C4-2B (cell line): Measurements from ENCODE around the gene RAB11FIP4.

Experiments
- ZFX ChIP-seq: fragments of 450-650 bp; IDR thresholded peaks from 2 replicates; pipeline ENCODE4 v1.6.1; 2017
- TF ChIP-seq, protein P1 (sequence below): fragments of 450-650 bp; conservative IDR thresholded peaks from 2 replicates; pipeline ENCODE4 v1.5.1; 2017; ENCODE audit warnings: mild to moderate bottlenecking

DNA sequence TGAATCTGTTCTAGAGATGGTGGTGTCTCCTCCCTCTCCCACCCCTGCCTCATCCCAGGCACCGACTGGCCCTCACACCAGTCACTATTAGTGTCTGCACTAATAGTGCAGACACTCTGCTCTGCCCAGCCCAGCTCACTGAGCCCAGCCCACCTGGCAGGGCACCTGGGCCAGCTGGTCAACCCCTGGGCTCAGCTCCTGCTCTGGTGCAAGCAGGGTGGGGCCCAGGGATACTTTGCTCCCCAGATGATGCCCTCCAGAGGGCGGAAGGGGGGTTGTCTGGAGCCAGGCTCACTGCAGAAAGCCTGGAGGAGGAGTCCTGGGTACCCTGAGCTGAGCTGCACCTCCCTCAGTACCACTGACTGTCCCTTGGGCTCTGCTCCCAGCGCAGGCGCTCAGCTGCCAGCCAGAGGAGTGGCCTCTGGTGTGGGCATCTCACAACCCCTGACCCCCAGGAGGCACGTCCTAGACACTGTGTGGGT, 14.5 kb downstream of the RAB11FIP4 start:
- TF ChIP-seq, protein P1, sequence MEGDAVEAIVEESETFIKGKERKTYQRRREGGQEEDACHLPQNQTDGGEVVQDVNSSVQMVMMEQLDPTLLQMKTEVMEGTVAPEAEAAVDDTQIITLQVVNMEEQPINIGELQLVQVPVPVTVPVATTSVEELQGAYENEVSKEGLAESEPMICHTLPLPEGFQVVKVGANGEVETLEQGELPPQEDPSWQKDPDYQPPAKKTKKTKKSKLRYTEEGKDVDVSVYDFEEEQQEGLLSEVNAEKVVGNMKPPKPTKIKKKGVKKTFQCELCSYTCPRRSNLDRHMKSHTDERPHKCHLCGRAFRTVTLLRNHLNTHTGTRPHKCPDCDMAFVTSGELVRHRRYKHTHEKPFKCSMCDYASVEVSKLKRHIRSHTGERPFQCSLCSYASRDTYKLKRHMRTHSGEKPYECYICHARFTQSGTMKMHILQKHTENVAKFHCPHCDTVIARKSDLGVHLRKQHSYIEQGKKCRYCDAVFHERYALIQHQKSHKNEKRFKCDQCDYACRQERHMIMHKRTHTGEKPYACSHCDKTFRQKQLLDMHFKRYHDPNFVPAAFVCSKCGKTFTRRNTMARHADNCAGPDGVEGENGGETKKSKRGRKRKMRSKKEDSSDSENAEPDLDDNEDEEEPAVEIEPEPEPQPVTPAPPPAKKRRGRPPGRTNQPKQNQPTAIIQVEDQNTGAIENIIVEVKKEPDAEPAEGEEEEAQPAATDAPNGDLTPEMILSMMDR: no peak
- no peak for TF ChIP-seq ZFX
